ENCODE results near the gene SNX15.

Gene SNX15

DNA sequence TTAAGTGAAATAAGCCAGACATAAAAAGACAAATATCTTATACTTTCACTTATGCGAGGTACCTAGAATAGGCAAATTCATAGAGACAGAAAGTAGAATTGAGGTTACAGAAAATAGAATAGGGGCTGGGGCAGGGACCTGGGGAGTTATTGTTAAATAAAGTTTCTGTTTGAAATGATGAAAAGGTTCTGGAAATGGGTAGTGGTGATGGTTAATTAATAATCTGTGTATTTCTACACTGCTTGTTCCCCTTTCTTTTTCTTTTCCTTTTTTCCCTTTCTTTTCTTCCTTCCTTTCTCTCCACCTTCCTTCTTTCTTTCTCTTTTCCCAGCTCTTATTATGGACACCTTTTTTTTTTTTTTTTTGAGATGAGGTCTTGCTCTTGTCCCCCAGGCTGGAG is 28.3 kb downstream of the SNX15 start:
- Histone ChIP-seq H3K36me3 (ENCODE audit: control insufficient read depth, low read length) (no peaks in the 10 kb centered on the region), H3K4me2 (ENCODE audit: low read length) (no peak overlapping the region), H3K79me2 (ENCODE audit: control insufficient read depth, low read length) (no peaks in the 10 kb centered on the region), H3K4me3 (ENCODE audit: low read length) (no peak overlapping the region), H3K27me3 (ENCODE audit: control insufficient read depth, low read length) (no peaks in the 10 kb centered on the region; the same call in 1 of the 2 replicates), H3F3A (ENCODE audit: control insufficient read depth, insufficient read depth) (no peaks in the 10 kb centered on the region), H3K9me2 (replicated peaks; ENCODE audit: control insufficient read depth, low read length) (no peaks in the 10 kb centered on the region), H3K27ac (ENCODE audit: low read depth, low read length) (no peak overlapping the region), H4K20me1 (ENCODE audit: control insufficient read depth, insufficient read depth, low read depth, low read length) (no peaks in the 10 kb centered on the region), H3K4me1 (ENCODE audit: control insufficient read depth, low read length) (peaks cover 30% of the 10 kb centered on the region), H3K9me3 (ENCODE audit: control insufficient read depth, insufficient read depth, low read length) (no peaks in the 10 kb centered on the region)
- no peak for TF ChIP-seq EZH2phosphoT487 (IDR thresholded peaks at IDR 0.05; ENCODE audit: borderline replicate concordance, low read length)
- TF ChIP-seq, protein P1, sequence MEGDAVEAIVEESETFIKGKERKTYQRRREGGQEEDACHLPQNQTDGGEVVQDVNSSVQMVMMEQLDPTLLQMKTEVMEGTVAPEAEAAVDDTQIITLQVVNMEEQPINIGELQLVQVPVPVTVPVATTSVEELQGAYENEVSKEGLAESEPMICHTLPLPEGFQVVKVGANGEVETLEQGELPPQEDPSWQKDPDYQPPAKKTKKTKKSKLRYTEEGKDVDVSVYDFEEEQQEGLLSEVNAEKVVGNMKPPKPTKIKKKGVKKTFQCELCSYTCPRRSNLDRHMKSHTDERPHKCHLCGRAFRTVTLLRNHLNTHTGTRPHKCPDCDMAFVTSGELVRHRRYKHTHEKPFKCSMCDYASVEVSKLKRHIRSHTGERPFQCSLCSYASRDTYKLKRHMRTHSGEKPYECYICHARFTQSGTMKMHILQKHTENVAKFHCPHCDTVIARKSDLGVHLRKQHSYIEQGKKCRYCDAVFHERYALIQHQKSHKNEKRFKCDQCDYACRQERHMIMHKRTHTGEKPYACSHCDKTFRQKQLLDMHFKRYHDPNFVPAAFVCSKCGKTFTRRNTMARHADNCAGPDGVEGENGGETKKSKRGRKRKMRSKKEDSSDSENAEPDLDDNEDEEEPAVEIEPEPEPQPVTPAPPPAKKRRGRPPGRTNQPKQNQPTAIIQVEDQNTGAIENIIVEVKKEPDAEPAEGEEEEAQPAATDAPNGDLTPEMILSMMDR (IDR thresholded peaks at IDR 0.05; ENCODE audit: low read depth, low read length, poor library complexity, severe bottlenecking): no peak

DNA sequence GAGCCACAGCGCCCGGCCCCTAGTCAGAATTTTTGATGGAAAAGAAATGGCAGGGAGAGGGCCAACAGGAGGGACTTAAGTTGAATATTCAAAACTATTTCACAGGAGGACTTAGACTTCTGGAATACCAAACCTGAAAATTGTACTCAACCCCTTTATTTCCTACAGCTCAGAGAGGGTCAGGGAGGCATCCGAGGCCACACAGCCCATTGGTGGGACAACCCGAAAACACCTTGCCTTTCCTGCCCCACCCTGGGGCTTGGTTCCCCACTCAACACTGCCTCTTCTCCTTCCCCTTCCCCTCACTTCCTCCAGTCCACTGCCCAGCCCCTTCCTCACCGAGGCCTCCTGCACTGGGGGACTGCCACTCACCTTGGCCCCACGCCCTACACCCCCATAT is 29.8 kb downstream of the SNX15 start:
- Histone ChIP-seq H3F3A (ENCODE audit: control insufficient read depth, insufficient read depth) (no peaks in the 10 kb centered on the region), H3K4me3 (ENCODE audit: low read length) (no peak overlapping the region), H3K79me2 (ENCODE audit: control insufficient read depth, low read length) (no peaks in the 10 kb centered on the region), H3K27me3 (ENCODE audit: control insufficient read depth, low read length) (no peaks in the 10 kb centered on the region; the same call in 1 of the 2 replicates), H3K36me3 (ENCODE audit: control insufficient read depth, low read length) (no peaks in the 10 kb centered on the region), H3K27ac (ENCODE audit: low read depth, low read length) (no peak overlapping the region), H3K4me1 (ENCODE audit: control insufficient read depth, low read length) (peaks cover 36% of the 10 kb centered on the region), H3K9me2 (replicated peaks; ENCODE audit: control insufficient read depth, low read length) (no peaks in the 10 kb centered on the region), H4K20me1 (ENCODE audit: control insufficient read depth, insufficient read depth, low read depth, low read length) (no peaks in the 10 kb centered on the region), H3K9me3 (ENCODE audit: control insufficient read depth, insufficient read depth, low read length) (no peaks in the 10 kb centered on the region), H3K4me2 (ENCODE audit: low read length) (no peak overlapping the region)
- TF ChIP-seq, protein P1 (IDR thresholded peaks at IDR 0.05; ENCODE audit: low read depth, low read length, poor library complexity, severe bottlenecking): no peak
- no peak for TF ChIP-seq EZH2phosphoT487 (IDR thresholded peaks at IDR 0.05; ENCODE audit: borderline replicate concordance, low read length)

DNA sequence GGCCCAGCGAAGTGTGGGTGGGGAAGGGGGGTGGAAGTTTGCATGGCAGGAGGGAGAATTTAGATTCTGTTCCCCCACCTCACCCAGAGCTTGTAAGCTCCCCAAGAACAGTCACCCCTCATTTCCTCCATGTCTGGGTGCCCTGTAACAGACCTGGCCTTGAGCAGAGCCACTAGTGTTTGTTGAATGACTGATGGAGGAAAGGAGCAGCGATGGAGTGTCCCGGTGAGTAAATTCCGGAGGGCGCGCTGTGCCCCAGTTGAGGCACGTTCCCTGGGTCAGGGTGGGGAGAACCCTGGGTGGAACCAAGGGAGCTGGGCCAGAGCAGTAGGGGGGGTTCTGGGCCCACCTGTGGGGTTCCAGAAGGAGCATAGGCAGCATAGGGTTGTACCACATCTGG is 30.3 kb downstream of the SNX15 start:
- Histone ChIP-seq H3K79me2 (ENCODE audit: control insufficient read depth, low read length) (no peaks in the 10 kb centered on the region), H3F3A (ENCODE audit: control insufficient read depth, insufficient read depth) (no peaks in the 10 kb centered on the region), H3K36me3 (ENCODE audit: control insufficient read depth, low read length) (no peaks in the 10 kb centered on the region), H3K9me2 (replicated peaks; ENCODE audit: control insufficient read depth, low read length) (no peaks in the 10 kb centered on the region), H3K9me3 (ENCODE audit: control insufficient read depth, insufficient read depth, low read length) (no peaks in the 10 kb centered on the region), H3K4me1 (ENCODE audit: control insufficient read depth, low read length) (peaks cover 36% of the 10 kb centered on the region), H3K4me3 (ENCODE audit: low read length) (no peak overlapping the region), H3K27me3 (ENCODE audit: control insufficient read depth, low read length) (no peaks in the 10 kb centered on the region; the same call in 1 of the 2 replicates), H3K4me2 (ENCODE audit: low read length) (no peak overlapping the region), H4K20me1 (ENCODE audit: control insufficient read depth, insufficient read depth, low read depth, low read length) (no peaks in the 10 kb centered on the region), H3K27ac (ENCODE audit: low read depth, low read length) (no peak overlapping the region)
- no peak for TF ChIP-seq EZH2phosphoT487 (IDR thresholded peaks at IDR 0.05; ENCODE audit: borderline replicate concordance, low read length)
- TF ChIP-seq, protein P1 (IDR thresholded peaks at IDR 0.05; ENCODE audit: low read depth, low read length, poor library complexity, severe bottlenecking): no peak
